ENCODE data around the gene DNAH17. TPM values are rescaled to one million over a fixed set of nuclear protein-coding genes. Genes with fewer than 3 reads are reported as not detected.

The DNAH17 gene
- total RNA-seq, 1 experiment from 2014 or later, result 0.18 TPM

GRCh38 chr17:78433780-78434335 is 143.3 kb downstream of the DNAH17 start:
- ATAC-seq (no peak), DNase-seq (ENCODE audit: low read depth, low spot score) (no peak)
- no peak for TF ChIP-seq TCF7L2 (IDR thresholded peaks at IDR 0.05; ENCODE audit: low read depth, low read length)
- no peak for TF ChIP-seq CTCF (IDR thresholded peaks at IDR 0.05)
- TF ChIP-seq REST (IDR thresholded peaks at IDR 0.05; ENCODE audit: insufficient read depth in 1 of 2, low read depth in 2 of 2, low read length in 1 of 2), result no peak
- TF ChIP-seq POLR2AphosphoS5 (IDR thresholded peaks at IDR 0.05; ENCODE audit: low read depth, low read length), result no peak
- TF ChIP-seq SIN3A (IDR thresholded peaks at IDR 0.05; ENCODE audit: borderline replicate concordance, insufficient read depth, low read depth, low read length), result no peak
- Histone ChIP-seq H3K36me3 (ENCODE audit: control insufficient read depth, insufficient read depth, low read length) (no peaks in the 10 kb centered on the region), H3K9me3 (ENCODE audit: control insufficient read depth, insufficient read depth, low read depth, low read length) (no peaks in the 10 kb centered on the region), H3K27ac (ENCODE audit: low read length) (no peak overlapping the region), H3K27me3 (ENCODE audit: control insufficient read depth, insufficient read depth, low read length) (no peaks in the 10 kb centered on the region), H3K4me1 (ENCODE audit: control insufficient read depth, insufficient read depth, low read length) (peaks cover 2% of the 10 kb centered on the region; the same call in 1 of the 2 replicates), H3K4me3 (ENCODE audit: low read depth in 2 of 2, low read length in 2 of 2) (no peak overlapping the region)
- intact Hi-C loops (cut with micrococcal nuclease; ENCODE audit: unreplicated experiment), result no loop called here
- ChIA-PET POLR2A (no interaction called here), CTCF (no interaction called here)
- no TSS peak for BruUV-seq (replicated peaks)
- in situ Hi-C loops (cut with HindIII; ENCODE audit: low pct_unique_long_range_greater_than_20kb, low sequenced_read_pairs), result no loop called here

- intact Hi-C loops (cut with micrococcal nuclease; ENCODE audit: unreplicated experiment), result no loop called here
- DNase-seq (ENCODE audit: low read depth, low spot score) (no peak), ATAC-seq (no peak; the same call in 1 of the 2 replicates)
- Histone ChIP-seq H3K9me3 (ENCODE audit: control insufficient read depth, insufficient read depth, low read depth, low read length) (no peaks in the 10 kb centered on the region), H3K36me3 (ENCODE audit: control insufficient read depth, insufficient read depth, low read length) (no peaks in the 10 kb centered on the region), H3K27ac (ENCODE audit: low read length) (no peak overlapping the region), H3K4me3 (ENCODE audit: low read depth in 2 of 2, low read length in 2 of 2) (no peak overlapping the region), H3K4me1 (ENCODE audit: control insufficient read depth, insufficient read depth, low read length) (peaks cover 2% of the 10 kb centered on the region; the same call in 1 of the 2 replicates), H3K27me3 (ENCODE audit: control insufficient read depth, insufficient read depth, low read length) (no peaks in the 10 kb centered on the region)
- POLR2A ChIA-PET, result no interaction called here
- in situ Hi-C loops (cut with HindIII; ENCODE audit: low pct_unique_long_range_greater_than_20kb, low sequenced_read_pairs), result no loop called here
- TF ChIP-seq REST (IDR thresholded peaks at IDR 0.05; ENCODE audit: insufficient read depth in 1 of 2, low read depth in 2 of 2, low read length in 1 of 2) (no peak), POLR2AphosphoS5 (IDR thresholded peaks at IDR 0.05; ENCODE audit: low read depth, low read length) (no peak), SIN3A (IDR thresholded peaks at IDR 0.05; ENCODE audit: borderline replicate concordance, insufficient read depth, low read depth, low read length) (no peak)
- CTCF ChIA-PET, result interaction anchor here (0.6 kb wide), 1 partner anchor 69 kb away, joined by 3 read pairs; no protein-coding TSS in a partner anchor
- BruUV-seq (replicated peaks), result no TSS peak
Observed at GRCh38 chr17:78433013-78433727, 144.0 kb downstream of the DNAH17 start.
